ENCODE results near the gene HEBP1.
A peak's percentile ranks its signal among the peaks of the same experiment; 100 is the strongest.

The HEBP1 gene

DNA sequence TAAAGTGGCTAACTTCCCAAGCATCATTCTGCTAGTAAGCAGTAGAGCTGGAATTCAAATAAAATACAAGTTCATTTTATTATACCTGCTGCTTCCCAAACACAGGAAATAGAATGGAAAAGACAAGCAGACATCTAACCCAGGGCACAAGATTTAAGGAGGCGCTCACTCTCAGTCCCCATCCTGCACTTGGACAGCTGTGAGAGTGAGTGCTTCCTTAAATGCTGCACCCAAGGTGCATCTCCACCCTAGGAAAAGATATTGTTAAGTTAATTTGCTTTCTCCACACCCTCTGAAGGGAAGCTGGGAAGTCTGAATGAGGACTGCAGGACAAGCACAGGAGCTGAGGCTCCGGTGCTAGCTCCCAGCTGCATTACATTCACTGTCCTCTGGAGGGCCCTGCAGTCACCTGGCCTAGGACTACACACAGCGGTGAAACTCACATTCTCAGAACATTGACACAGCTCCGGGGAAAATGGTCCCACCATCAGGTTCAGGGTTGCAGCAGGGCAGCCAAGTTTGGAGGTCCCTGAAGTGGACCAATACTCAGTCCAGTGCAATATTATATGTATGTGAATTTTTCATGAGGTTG is 14.2 kb downstream of the HEBP1 start:
- DNase-seq (ENCODE audit: low spot score), result no peak
- no peak overlapping the region for H3K27ac ChIP-seq
- TF ChIP-seq, protein P1, sequence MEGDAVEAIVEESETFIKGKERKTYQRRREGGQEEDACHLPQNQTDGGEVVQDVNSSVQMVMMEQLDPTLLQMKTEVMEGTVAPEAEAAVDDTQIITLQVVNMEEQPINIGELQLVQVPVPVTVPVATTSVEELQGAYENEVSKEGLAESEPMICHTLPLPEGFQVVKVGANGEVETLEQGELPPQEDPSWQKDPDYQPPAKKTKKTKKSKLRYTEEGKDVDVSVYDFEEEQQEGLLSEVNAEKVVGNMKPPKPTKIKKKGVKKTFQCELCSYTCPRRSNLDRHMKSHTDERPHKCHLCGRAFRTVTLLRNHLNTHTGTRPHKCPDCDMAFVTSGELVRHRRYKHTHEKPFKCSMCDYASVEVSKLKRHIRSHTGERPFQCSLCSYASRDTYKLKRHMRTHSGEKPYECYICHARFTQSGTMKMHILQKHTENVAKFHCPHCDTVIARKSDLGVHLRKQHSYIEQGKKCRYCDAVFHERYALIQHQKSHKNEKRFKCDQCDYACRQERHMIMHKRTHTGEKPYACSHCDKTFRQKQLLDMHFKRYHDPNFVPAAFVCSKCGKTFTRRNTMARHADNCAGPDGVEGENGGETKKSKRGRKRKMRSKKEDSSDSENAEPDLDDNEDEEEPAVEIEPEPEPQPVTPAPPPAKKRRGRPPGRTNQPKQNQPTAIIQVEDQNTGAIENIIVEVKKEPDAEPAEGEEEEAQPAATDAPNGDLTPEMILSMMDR (conservative IDR thresholded peaks at IDR 0.05; ENCODE audit: low read depth), result no peak
- CTCF ChIA-PET, result interaction anchor here (0.5 to 0.9 kb wide), 5 partner anchors 69 to 700 kb away, joined by 3 to 8 read pairs (median 4); partner anchors contain the start of gene GPRC5A
- POLR2A ChIA-PET (ENCODE audit: low non-redundant PET), result no interaction called here

DNA sequence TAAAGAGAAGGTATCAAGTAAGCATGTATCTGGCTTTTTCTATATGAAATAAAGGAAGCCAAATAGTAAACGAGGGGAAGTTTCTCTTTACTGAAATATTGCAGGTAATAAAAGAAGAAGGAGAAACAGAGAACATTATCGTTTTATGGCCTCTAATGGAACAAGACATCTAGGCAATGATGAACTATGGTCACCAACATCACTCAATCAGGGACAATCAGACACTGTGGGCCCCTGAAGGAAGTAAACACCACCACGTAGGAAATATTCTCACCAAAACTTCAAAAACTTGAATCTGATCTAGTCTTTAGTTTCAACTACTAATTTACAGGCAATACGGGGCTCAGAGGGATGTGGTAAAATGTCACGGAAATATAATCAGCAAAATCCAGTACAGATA is 15.9 kb downstream of the HEBP1 start:
- POLR2A ChIA-PET (ENCODE audit: low non-redundant PET), result no interaction called here
- TF ChIP-seq, protein P1 (conservative IDR thresholded peaks at IDR 0.05; ENCODE audit: low read depth), result no peak
- H3K27ac ChIP-seq, result no peak overlapping the region
- no peak for DNase-seq (ENCODE audit: low spot score)
- CTCF ChIA-PET, result interaction anchor here (0.6 to 1.2 kb wide), 9 partner anchors 10 to 197 kb away, joined by 3 to 5 read pairs (median 4); no protein-coding TSS in a partner anchor

DNA sequence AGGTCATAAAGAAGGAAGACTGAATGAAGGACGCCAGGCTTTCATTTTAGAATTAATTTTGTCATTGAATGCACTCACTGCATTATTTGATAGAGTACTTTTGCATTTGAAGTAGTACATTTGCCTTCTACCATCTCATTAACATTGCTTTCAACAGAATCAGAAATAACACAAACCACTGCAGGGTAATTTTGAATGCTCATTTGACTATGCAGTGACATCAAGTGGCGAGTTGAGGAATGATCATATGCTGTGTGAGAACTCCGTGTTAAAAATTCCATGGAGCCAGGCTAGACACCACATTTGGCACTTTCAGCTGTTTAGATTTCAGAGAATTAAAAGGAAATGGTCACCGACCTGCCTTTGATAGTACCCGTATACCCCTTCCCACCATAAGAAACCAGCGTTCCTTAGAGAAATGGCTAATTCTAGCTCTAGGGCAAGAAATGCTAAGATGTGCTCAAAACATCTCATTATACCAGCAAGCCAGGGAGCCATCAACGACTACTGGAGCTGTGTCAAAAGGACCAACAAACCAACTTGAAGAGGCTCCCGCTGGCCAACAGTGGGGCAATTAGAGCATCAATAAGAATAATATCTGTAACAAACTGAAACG is 16.5 kb downstream of the HEBP1 start:
- TF ChIP-seq, protein P1 (conservative IDR thresholded peaks at IDR 0.05; ENCODE audit: low read depth), result peak; percentile 50
- ChIA-PET CTCF (interaction anchor here (0.7 to 1.2 kb wide), 8 partner anchors 10 to 196 kb away, joined by 3 to 5 read pairs (median 4); no protein-coding TSS in a partner anchor), POLR2A (ENCODE audit: low non-redundant PET) (no interaction called here)
- DNase-seq (ENCODE audit: low spot score), result peak; percentile 57
- no peak overlapping the region for H3K27ac ChIP-seq

DNA sequence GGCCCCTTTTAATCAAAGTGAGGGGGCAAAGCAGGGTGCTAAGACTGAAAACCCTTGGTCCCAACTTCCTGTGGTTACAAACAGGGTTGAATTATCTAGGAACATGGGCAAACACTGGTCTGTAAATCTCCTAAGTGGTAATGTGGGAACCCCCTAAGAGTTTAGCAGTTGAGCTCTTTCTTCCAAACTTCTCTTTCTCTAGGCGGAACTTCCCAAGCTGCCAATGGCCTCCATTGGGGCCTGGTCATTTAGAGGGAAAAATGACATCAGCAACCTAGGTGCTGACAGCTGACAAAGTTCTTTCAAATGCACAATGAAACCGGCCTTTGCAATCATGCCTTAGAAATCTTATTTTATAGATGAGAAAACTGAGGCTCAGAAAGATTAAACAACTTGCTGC is 17.7 kb downstream of the HEBP1 start:
- DNase-seq (ENCODE audit: low spot score), result no peak
- CTCF ChIA-PET, result interaction anchor here (0.7 to 0.9 kb wide), 2 partner anchors 33 to 202 kb away, joined by 3 to 5 read pairs; no protein-coding TSS in a partner anchor
- POLR2A ChIA-PET (ENCODE audit: low non-redundant PET), result no interaction called here
- H3K27ac ChIP-seq, result no peak overlapping the region
- TF ChIP-seq, protein P1 (conservative IDR thresholded peaks at IDR 0.05; ENCODE audit: low read depth), result no peak

DNA sequence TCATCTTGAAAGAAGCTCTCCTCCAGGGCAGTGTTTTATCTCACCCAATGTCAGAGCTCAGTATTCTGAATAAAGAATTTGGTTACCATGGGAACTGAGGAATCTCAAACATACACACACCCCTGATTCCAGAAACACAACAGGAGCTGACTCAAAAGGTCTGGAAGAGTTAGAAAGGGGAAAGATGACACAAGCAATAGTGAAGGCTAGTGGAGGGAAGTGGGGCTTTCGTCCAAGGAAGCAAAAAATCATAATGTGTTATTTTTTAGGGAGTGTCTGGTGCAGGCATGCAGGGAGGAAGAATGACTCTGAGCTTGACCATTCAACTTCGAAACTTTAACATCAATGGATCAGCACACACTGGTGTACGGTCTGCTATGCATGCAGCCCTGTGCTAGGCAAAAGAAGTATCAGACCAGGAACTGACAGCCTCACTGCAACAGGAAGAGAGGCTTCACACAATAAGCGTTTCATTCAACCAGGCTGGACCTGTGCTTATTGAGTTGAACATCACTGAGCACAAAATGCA is 20.3 kb downstream of the HEBP1 start:
- DNase-seq (ENCODE audit: low spot score), result peak; percentile 64
- ChIA-PET POLR2A (ENCODE audit: low non-redundant PET) (no interaction called here), CTCF (interaction anchor here (0.5 to 0.8 kb wide), 2 partner anchors 84 to 132 kb away, joined by 3 read pairs; no protein-coding TSS in a partner anchor)
- peak overlapping the region; percentile 75 for H3K27ac ChIP-seq
- TF ChIP-seq, protein P1 (conservative IDR thresholded peaks at IDR 0.05; ENCODE audit: low read depth), result no peak

DNA sequence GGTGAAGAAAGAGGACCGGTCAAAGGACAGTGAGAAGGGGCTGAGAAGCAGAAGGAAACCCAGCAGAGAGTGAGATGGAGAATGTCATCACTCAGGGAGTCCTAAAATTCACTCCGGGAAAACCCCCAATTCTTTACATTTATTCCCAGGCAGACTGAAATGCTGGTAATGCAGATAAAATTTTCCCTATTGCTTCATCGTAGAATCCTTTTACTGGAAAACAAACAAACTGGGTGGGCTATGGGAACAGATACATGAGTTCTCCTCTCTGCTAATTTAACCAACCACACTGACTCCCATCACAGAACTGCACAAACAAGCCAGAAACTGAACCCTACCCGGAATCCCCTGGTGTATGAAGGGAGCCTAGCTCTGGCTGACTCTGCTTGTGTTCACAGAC is 20.9 kb downstream of the HEBP1 start:
- TF ChIP-seq, protein P1 (conservative IDR thresholded peaks at IDR 0.05; ENCODE audit: low read depth), result no peak
- ChIA-PET CTCF (interaction anchor here (0.8 kb wide), 1 partner anchor 83 kb away, joined by 3 read pairs; no protein-coding TSS in a partner anchor), POLR2A (ENCODE audit: low non-redundant PET) (no interaction called here)
- H3K27ac ChIP-seq, result peak overlapping the region; percentile 75
- no peak for DNase-seq (ENCODE audit: low spot score)

Data from RWPE1 (cell line).